Thoracic aorta (tissue), 2 donors: ENCODE data around the gene BCAS1. TPM values are rescaled to one million over a fixed set of nuclear protein-coding genes. Genes with fewer than 3 reads are reported as not detected.

Experiments used
- ATAC-seq: fragments of 150-250 bp; one replicate; pipeline ENCODE4 v1.8.0; 2017; ENCODE audit warnings: low read depth; ENCODE audit not compliant: insufficient number of reproducible peaks, low FRiP score
- DNase-seq: peaks from one replicate; pipeline ENCODE4 v3.0.0-alpha.2; 2020; ENCODE audit warnings: low spot score
- H3K27ac ChIP-seq, 2 donors: fragments of 200-600 bp; sonication (generic); 1 replicate in 1 of 2; 2 replicates in 1 of 2; pipeline ENCODE4 v1.5.1; 2016; ENCODE audit warnings: mild to moderate bottlenecking in 2 of 2, moderate library complexity in 2 of 2
- H3K27me3 ChIP-seq: fragments of 200-600 bp; sonication (generic); replicated peaks from 2 replicates; pipeline ENCODE4 v1.6.0; 2016; ENCODE audit warnings: mild to moderate bottlenecking; ENCODE audit not compliant: insufficient read depth
- H3K36me3 ChIP-seq: fragments of 200-600 bp; sonication (generic); one replicate; pipeline ENCODE4 v1.5.1; 2016
- H3K4me1 ChIP-seq, 2 donors: fragments of 200-600 bp; sonication (generic); 1 replicate in 1 of 2; 2 replicates in 1 of 2; pipeline versions ENCODE4 v1.5.1 to v1.6.0; 2016; ENCODE audit warnings: low read depth in 2 of 2, mild to moderate bottlenecking in 1 of 2; ENCODE audit not compliant: control insufficient read depth in 1 of 2
- H3K4me3 ChIP-seq: fragments of 200-600 bp; sonication (generic); 2 replicates; pipeline ENCODE4 v1.5.1; 2016; ENCODE audit warnings: mild to moderate bottlenecking
- H3K9me3 ChIP-seq: fragments of 200-600 bp; sonication (generic); 2 replicates; pipeline ENCODE4 v1.5.1; 2016
- CTCF ChIP-seq: fragments of 200-600 bp; sonication (generic); IDR thresholded peaks from one replicate; pipeline ENCODE4 v1.5.1; 2019; ENCODE audit warnings: antibody characterized with exemption
- total RNA-seq, 2 donors: library from RNA; depleted of rRNA; stranded (reverse); fragments of >200 nt; gene quantifications; one replicate each; pipeline versions ENCODE4 v1.1.0 to v1.2.3, GENCODE V29; 2016

BCAS1 gene
- total RNA-seq, 2 donors from 2014 or later = under 0.01 to 3.6 TPM

- DNase-seq = no peak
- Histone ChIP-seq H3K27ac (no peak overlapping the region), H3K9me3 (no peaks in the 10 kb centered on the region), H3K27me3 (no peaks in the 10 kb centered on the region), H3K4me3 (no peak overlapping the region), H3K36me3 (no peaks in the 10 kb centered on the region), H3K4me1 (no peaks in the 10 kb centered on the region)
- ATAC-seq = no peak
- TF ChIP-seq CTCF = no peak
Observed at GRCh38 chr20:54115172-54115854, 44.9 kb upstream of the BCAS1 start.

GRCh38 chr20:54114109-54114508 lies 43.7 kb upstream of the BCAS1 start:
- no peaks in the 10 kb centered on the region for H3K27me3 ChIP-seq
- H3K27ac ChIP-seq = no peak overlapping the region
- H3K9me3 ChIP-seq = no peaks in the 10 kb centered on the region
- no peaks in the 10 kb centered on the region for H3K4me1 ChIP-seq
- H3K36me3 ChIP-seq = no peaks in the 10 kb centered on the region
- DNase-seq = no peak
- ATAC-seq = no peak
- no peak overlapping the region for H3K4me3 ChIP-seq
- no peak for TF ChIP-seq CTCF

GRCh38 chr20:54113566-54113965 lies 43.2 kb upstream of the BCAS1 start:
- no peak overlapping the region for H3K27ac ChIP-seq
- TF ChIP-seq CTCF = no peak
- DNase-seq = no peak
- H3K4me1 ChIP-seq = no peaks in the 10 kb centered on the region
- no peaks in the 10 kb centered on the region for H3K27me3 ChIP-seq
- H3K4me3 ChIP-seq = no peak overlapping the region
- H3K36me3 ChIP-seq = no peaks in the 10 kb centered on the region
- H3K9me3 ChIP-seq = no peaks in the 10 kb centered on the region
- no peak for ATAC-seq

- Histone ChIP-seq H3K4me1 (no peaks in the 10 kb centered on the region), H3K9me3 (no peaks in the 10 kb centered on the region), H3K4me3 (no peak overlapping the region), H3K36me3 (no peaks in the 10 kb centered on the region), H3K27ac (no peak overlapping the region), H3K27me3 (no peaks in the 10 kb centered on the region)
- ATAC-seq (no peak), DNase-seq (no peak)
- no peak for TF ChIP-seq CTCF
Observed at GRCh38 chr20:54112221-54112884, 42.0 kb upstream of the BCAS1 start.

GRCh38 chr20:54111460-54111859 lies 41.1 kb upstream of the BCAS1 start:
- Histone ChIP-seq H3K4me3 (no peak overlapping the region), H3K9me3 (no peaks in the 10 kb centered on the region), H3K27me3 (no peaks in the 10 kb centered on the region), H3K4me1 (no peaks in the 10 kb centered on the region), H3K27ac (no peak overlapping the region), H3K36me3 (no peaks in the 10 kb centered on the region)
- ATAC-seq (no peak), DNase-seq (no peak)
- no peak for TF ChIP-seq CTCF
